ENCODE data around the gene LIMA1.

LIMA1 gene

GRCh38 chr12:50252977-50253602 lies 30.2 kb downstream of the LIMA1 start:
- no peak for ATAC-seq
- no peak for TF ChIP-seq PATZ1 (CRISPR knock-in tag; IDR thresholded peaks at IDR 0.05; ENCODE audit: borderline replicate concordance)
- no peak for TF ChIP-seq SNAI2 (CRISPR knock-in tag; IDR thresholded peaks at IDR 0.05)
- no peak for TF ChIP-seq PPARA (CRISPR knock-in tag; IDR thresholded peaks at IDR 0.05; ENCODE audit: borderline replicate concordance)
- TF ChIP-seq ZNF70 (CRISPR knock-in tag; IDR thresholded peaks at IDR 0.05), result no peak
- TF ChIP-seq, protein P1, sequence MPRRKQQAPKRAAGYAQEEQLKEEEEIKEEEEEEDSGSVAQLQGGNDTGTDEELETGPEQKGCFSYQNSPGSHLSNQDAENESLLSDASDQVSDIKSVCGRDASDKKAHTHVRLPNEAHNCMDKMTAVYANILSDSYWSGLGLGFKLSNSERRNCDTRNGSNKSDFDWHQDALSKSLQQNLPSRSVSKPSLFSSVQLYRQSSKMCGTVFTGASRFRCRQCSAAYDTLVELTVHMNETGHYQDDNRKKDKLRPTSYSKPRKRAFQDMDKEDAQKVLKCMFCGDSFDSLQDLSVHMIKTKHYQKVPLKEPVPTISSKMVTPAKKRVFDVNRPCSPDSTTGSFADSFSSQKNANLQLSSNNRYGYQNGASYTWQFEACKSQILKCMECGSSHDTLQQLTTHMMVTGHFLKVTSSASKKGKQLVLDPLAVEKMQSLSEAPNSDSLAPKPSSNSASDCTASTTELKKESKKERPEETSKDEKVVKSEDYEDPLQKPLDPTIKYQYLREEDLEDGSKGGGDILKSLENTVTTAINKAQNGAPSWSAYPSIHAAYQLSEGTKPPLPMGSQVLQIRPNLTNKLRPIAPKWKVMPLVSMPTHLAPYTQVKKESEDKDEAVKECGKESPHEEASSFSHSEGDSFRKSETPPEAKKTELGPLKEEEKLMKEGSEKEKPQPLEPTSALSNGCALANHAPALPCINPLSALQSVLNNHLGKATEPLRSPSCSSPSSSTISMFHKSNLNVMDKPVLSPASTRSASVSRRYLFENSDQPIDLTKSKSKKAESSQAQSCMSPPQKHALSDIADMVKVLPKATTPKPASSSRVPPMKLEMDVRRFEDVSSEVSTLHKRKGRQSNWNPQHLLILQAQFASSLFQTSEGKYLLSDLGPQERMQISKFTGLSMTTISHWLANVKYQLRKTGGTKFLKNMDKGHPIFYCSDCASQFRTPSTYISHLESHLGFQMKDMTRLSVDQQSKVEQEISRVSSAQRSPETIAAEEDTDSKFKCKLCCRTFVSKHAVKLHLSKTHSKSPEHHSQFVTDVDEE (CRISPR knock-in tag; IDR thresholded peaks at IDR 0.05), result no peak
- TF ChIP-seq ZFP30 (CRISPR knock-in tag; IDR thresholded peaks at IDR 0.05), result no peak
- no peak for TF ChIP-seq ZNF8 (CRISPR knock-in tag; IDR thresholded peaks at IDR 0.05)
- no peak for TF ChIP-seq BACH2 (CRISPR knock-in tag; IDR thresholded peaks at IDR 0.05; ENCODE audit: borderline replicate concordance)
- TF ChIP-seq ARNTL (CRISPR knock-in tag; IDR thresholded peaks at IDR 0.05; ENCODE audit: borderline replicate concordance, low read depth), result no peak
- no peak for TF ChIP-seq GLIS3 (CRISPR knock-in tag; IDR thresholded peaks at IDR 0.05)
- no peak for TF ChIP-seq ZFP3 (CRISPR knock-in tag; IDR thresholded peaks at IDR 0.05)
- no peak for TF ChIP-seq CSDC2 (CRISPR knock-in tag; IDR thresholded peaks at IDR 0.05)

GRCh38 chr12:50251619-50252252 lies 31.6 kb downstream of the LIMA1 start:
- TF ChIP-seq, protein P2, sequence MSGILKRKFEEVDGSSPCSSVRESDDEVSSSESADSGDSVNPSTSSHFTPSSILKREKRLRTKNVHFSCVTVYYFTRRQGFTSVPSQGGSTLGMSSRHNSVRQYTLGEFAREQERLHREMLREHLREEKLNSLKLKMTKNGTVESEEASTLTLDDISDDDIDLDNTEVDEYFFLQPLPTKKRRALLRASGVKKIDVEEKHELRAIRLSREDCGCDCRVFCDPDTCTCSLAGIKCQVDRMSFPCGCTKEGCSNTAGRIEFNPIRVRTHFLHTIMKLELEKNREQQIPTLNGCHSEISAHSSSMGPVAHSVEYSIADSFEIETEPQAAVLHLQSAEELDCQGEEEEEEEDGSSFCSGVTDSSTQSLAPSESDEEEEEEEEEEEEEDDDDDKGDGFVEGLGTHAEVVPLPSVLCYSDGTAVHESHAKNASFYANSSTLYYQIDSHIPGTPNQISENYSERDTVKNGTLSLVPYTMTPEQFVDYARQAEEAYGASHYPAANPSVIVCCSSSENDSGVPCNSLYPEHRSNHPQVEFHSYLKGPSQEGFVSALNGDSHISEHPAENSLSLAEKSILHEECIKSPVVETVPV (CRISPR knock-in tag; IDR thresholded peaks at IDR 0.05), result no peak
- no peak for TF ChIP-seq TCF4 (CRISPR knock-in tag; IDR thresholded peaks at IDR 0.05; ENCODE audit: borderline replicate concordance)
- no peak for TF ChIP-seq ZNF565 (CRISPR knock-in tag; conservative IDR thresholded peaks at IDR 0.05; ENCODE audit: low read depth)
- no peak for TF ChIP-seq ZC3H10 (CRISPR knock-in tag; IDR thresholded peaks at IDR 0.05)
- TF ChIP-seq ESRRG (CRISPR knock-in tag; IDR thresholded peaks at IDR 0.05), result no peak
- TF ChIP-seq ZNF70 (CRISPR knock-in tag; IDR thresholded peaks at IDR 0.05), result no peak
- TF ChIP-seq, protein P1 (CRISPR knock-in tag; IDR thresholded peaks at IDR 0.05), result no peak
- TF ChIP-seq TOX (CRISPR knock-in tag; IDR thresholded peaks at IDR 0.05; ENCODE audit: borderline replicate concordance), result no peak
- no peak for TF ChIP-seq ARNTL (CRISPR knock-in tag; IDR thresholded peaks at IDR 0.05; ENCODE audit: borderline replicate concordance, low read depth)
- TF ChIP-seq BACH2 (CRISPR knock-in tag; IDR thresholded peaks at IDR 0.05; ENCODE audit: borderline replicate concordance), result no peak
- no peak for TF ChIP-seq CREB5 (CRISPR knock-in tag; IDR thresholded peaks at IDR 0.05; ENCODE audit: low read depth)
- no peak for TF ChIP-seq OSR1 (CRISPR knock-in tag; IDR thresholded peaks at IDR 0.05)
- TF ChIP-seq PATZ1 (CRISPR knock-in tag; IDR thresholded peaks at IDR 0.05; ENCODE audit: borderline replicate concordance), result no peak

More at GRCh38 chr12:50251619-50252252, 31.6 kb downstream of the LIMA1 start:
- no peak for ATAC-seq
